Neural crest cell (in vitro differentiated cells): Measurements from ENCODE around the gene TAS2R41. TPM values are rescaled to one million over a fixed set of nuclear protein-coding genes. Genes with fewer than 3 reads are reported as not detected.

Experiments used
- DNase-seq: peaks from one replicate; pipeline ENCODE4 v3.0.0; 2021; ENCODE audit warnings: low read depth, mixed read lengths, low spot score
- H3K27ac Mint-ChIP-seq: one replicate; pipeline ENCODE4 v1.8.0; 2021; ENCODE audit warnings: mild to moderate bottlenecking, mixed read lengths; ENCODE audit not compliant: unreplicated experiment
- H3K27me3 Mint-ChIP-seq: 2 replicates; pipeline ENCODE4 v1.8.0; 2021; ENCODE audit warnings: low read depth, mild to moderate bottlenecking, mixed read lengths
- H3K36me3 Mint-ChIP-seq: 2 replicates; pipeline ENCODE4 v1.8.0; 2021; ENCODE audit warnings: low read depth, mild to moderate bottlenecking, mixed read lengths
- H3K4me1 Mint-ChIP-seq: 2 replicates; pipeline ENCODE4 v1.8.0; 2021; ENCODE audit warnings: mixed read lengths
- H3K4me3 Mint-ChIP-seq: one replicate; pipeline ENCODE4 v1.8.0; 2021; ENCODE audit warnings: mild to moderate bottlenecking, mixed read lengths
- H3K9me3 Mint-ChIP-seq: 2 replicates; pipeline ENCODE4 v1.8.0; 2021; ENCODE audit warnings: mixed read lengths
- CTCF ChIP-seq: fragments of 200-600 bp; sonication (generic); conservative IDR thresholded peaks from 2 replicates; pipeline ENCODE4 v1.5.0; 2021; ENCODE audit warnings: antibody characterized with exemption, mild to moderate bottlenecking
- total RNA-seq: library from RNA; stranded (reverse); gene quantifications from 2 replicates; pipeline ENCODE4 v1.2.1, GENCODE V29; 2021

TAS2R41 gene
- total RNA-seq, 1 donor from 2014 or later = not detected

GRCh38 chr7:143487566-143487965, 9.9 kb downstream of the TAS2R41 start:
- no peak for TF ChIP-seq CTCF
- Mint-ChIP-seq H3K27me3 (no peaks in the 10 kb centered on the region), H3K9me3 (peaks cover 3% of the 10 kb centered on the region), H3K4me1 (no peaks in the 10 kb centered on the region), H3K4me3 (no peak overlapping the region), H3K27ac (no peak overlapping the region), H3K36me3 (no peaks in the 10 kb centered on the region)
- no peak for DNase-seq

GRCh38 chr7:143490717-143491306, 13.1 kb downstream of the TAS2R41 start:
- H3K36me3 Mint-ChIP-seq = no peaks in the 10 kb centered on the region

GRCh38 chr7:143492043-143492471, 14.4 kb downstream of the TAS2R41 start:
- TF ChIP-seq CTCF = no peak
- H3K27ac Mint-ChIP-seq = no peak overlapping the region
- H3K27me3 Mint-ChIP-seq = no peaks in the 10 kb centered on the region
- H3K36me3 Mint-ChIP-seq = no peaks in the 10 kb centered on the region
- H3K4me1 Mint-ChIP-seq = no peaks in the 10 kb centered on the region
- peaks cover 3% of the 10 kb centered on the region for H3K9me3 Mint-ChIP-seq
- DNase-seq = no peak
- no peak overlapping the region for H3K4me3 Mint-ChIP-seq

More at GRCh38 chr7:143490717-143491306, 13.1 kb downstream of the TAS2R41 start:
- H3K9me3 Mint-ChIP-seq = peaks cover 3% of the 10 kb centered on the region
- no peaks in the 10 kb centered on the region for H3K4me1 Mint-ChIP-seq
- DNase-seq = no peak
- H3K4me3 Mint-ChIP-seq = no peak overlapping the region
- no peaks in the 10 kb centered on the region for H3K27me3 Mint-ChIP-seq
- peak; percentile 42 for TF ChIP-seq CTCF
- H3K27ac Mint-ChIP-seq = no peak overlapping the region

GRCh38 chr7:143492799-143493739, 15.4 kb downstream of the TAS2R41 start:
- Mint-ChIP-seq H3K4me1 (no peaks in the 10 kb centered on the region), H3K4me3 (no peak overlapping the region), H3K9me3 (peaks cover 3% of the 10 kb centered on the region), H3K27me3 (no peaks in the 10 kb centered on the region), H3K36me3 (no peaks in the 10 kb centered on the region), H3K27ac (no peak overlapping the region)
- DNase-seq = no peak
- TF ChIP-seq CTCF = no peak

GRCh38 chr7:143493751-143494150, 16.1 kb downstream of the TAS2R41 start:
- H3K27me3 Mint-ChIP-seq = no peaks in the 10 kb centered on the region
- H3K27ac Mint-ChIP-seq = no peak overlapping the region
- no peak for TF ChIP-seq CTCF
- no peaks in the 10 kb centered on the region for H3K4me1 Mint-ChIP-seq
- no peaks in the 10 kb centered on the region for H3K36me3 Mint-ChIP-seq
- peaks cover 3% of the 10 kb centered on the region for H3K9me3 Mint-ChIP-seq
- DNase-seq = no peak
- no peak overlapping the region for H3K4me3 Mint-ChIP-seq
